Stimulated activated CD8-positive, alpha-beta memory T cell treated with anti-CD3 and anti-CD28 coated beads, Interleukin-2, amount 100 ng/mL, for 1 hour (primary cell): ENCODE measurements around the gene PCDH7.

ENCODE experiments used
- DNase-seq, 2 donors: peaks; one replicate each; pipeline ENCODE4 v3.0.0-alpha.2; 2020; ENCODE audit warnings: low read depth in 2 of 2

Gene PCDH7, protein sequence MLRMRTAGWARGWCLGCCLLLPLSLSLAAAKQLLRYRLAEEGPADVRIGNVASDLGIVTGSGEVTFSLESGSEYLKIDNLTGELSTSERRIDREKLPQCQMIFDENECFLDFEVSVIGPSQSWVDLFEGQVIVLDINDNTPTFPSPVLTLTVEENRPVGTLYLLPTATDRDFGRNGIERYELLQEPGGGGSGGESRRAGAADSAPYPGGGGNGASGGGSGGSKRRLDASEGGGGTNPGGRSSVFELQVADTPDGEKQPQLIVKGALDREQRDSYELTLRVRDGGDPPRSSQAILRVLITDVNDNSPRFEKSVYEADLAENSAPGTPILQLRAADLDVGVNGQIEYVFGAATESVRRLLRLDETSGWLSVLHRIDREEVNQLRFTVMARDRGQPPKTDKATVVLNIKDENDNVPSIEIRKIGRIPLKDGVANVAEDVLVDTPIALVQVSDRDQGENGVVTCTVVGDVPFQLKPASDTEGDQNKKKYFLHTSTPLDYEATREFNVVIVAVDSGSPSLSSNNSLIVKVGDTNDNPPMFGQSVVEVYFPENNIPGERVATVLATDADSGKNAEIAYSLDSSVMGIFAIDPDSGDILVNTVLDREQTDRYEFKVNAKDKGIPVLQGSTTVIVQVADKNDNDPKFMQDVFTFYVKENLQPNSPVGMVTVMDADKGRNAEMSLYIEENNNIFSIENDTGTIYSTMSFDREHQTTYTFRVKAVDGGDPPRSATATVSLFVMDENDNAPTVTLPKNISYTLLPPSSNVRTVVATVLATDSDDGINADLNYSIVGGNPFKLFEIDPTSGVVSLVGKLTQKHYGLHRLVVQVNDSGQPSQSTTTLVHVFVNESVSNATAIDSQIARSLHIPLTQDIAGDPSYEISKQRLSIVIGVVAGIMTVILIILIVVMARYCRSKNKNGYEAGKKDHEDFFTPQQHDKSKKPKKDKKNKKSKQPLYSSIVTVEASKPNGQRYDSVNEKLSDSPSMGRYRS (N-terminal part only)

DNA sequence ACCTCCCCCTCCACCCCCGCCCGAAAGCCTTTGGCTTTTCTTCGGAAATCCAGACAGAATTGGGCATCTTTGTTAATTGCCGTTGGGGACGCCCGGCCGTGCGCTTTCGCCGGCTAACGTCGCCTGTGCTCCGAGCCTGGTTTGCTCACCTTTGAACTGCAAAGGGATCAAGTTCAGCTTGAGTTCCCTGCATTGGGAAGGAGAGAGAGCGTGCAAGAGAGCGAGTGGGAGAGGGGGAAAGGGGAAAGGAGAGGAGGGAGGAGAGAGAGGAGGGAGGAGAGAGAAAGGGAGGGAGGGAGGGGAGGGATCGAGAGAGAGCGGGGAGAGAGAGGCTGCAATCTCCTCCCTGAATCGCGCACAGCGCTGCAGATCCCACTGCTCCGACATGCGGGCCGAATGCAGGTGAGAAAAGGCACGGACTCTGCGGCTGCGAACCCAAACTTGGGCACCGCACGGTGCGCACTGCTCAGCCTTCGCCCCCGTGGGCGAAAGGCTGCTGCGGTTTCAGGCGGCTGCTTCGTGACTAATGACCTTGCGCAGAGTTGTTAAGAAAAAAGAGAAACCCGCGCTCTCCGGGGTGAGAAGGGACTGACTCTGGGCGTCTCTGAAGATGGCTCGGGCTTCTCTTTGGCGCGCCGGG, at the start of gene PCDH7:
TSS of gene PCDH7 (plus strand) at position 349 of the 640 bp plus-strand sequence. CDS start 1,054 bp downstream, outside the sequence.
- DNase-seq: no peak

DNA sequence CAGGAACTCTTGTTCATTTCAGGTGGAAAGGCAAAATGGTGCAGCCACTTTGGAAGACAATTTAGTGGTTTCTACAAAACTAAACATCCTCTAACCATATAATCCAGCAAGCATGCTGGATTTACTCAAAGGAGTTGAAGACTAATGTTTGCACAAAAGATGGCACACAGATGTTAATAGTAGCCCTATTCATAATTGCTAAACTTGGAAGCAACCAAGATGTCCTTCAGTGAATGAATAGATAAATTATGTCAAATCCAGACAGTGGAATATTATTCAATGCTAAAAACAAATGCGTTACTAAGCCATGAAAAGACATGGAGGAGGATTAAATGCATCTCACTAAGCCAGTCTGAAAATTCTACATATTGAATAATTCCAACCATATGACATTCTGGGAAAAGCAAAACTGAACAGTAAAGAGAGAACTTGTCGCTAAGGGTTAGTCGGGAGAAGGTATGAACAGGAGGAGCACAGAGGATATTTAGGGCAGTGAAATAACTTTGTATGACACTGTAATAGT, 48.2 kb upstream of the PCDH7 start:
- no peak for DNase-seq

DNA sequence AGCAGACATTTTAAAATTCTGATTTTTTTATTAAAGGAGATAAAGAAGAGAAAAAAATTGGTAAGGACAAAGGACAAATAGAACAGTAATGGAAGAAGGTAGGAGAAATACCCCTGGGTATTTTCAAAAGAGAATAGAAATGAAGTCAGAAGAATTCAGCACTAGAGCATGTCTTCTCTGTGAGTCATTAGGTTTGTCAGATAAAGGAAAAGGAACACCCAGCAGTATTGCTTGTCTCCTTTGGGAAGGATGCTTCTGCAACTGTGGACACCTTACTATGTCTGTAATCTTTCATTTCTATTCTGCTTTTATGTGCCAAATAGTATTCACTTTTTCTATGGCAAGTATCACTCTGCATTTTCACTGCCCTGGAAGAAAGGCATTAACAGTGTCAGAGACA, 24.0 kb upstream of the PCDH7 start:
- no peak for DNase-seq

DNA sequence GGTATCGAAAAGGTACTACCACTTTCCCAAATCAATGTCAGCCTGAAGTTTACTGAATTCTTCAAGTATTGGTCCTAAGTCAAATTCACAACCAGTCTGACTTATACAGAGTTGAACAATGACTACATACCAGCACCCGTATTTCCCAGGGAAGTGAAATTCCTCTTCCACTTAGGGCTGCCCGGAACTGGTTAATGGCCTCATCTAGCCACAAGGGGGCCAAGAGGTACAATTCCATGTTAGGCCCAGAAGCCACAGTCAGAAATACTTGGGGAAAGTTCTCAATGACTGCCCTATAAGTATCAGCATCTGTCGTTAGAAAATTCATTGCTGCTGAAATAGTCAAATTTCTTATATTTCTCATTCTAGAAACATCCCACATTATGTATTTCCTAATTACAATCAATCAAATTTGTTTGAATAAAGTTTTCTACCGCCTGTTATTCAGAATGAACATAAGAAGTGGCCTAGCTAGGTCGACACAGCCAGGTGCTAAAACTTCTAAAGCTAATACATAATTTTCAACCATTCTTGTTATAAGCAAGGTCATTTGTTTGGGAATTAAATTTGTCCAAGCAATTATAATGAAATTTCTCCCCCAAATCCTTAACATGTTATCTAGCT, 5.6 kb upstream of the PCDH7 start:
- DNase-seq: no peak

DNA sequence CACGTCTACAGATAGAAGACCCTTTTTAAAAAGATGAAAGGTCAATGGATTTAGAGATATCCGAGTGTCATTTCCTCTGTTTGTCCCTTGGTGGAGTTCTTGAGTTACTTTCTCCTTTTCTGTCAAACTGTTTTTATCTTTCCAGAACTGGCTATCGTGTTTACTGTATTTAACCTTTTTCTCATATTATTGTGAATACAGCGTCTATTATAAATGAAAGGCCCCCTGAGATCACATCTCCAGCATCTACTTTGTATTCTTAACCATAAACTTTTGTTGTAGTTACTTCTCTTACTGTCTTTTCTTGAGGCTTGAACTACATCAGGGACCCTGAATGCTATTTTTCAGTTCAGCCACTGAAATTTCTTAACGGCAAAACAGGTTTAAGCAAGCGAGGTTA, 4.0 kb upstream of the PCDH7 start:
- no peak for DNase-seq

DNA sequence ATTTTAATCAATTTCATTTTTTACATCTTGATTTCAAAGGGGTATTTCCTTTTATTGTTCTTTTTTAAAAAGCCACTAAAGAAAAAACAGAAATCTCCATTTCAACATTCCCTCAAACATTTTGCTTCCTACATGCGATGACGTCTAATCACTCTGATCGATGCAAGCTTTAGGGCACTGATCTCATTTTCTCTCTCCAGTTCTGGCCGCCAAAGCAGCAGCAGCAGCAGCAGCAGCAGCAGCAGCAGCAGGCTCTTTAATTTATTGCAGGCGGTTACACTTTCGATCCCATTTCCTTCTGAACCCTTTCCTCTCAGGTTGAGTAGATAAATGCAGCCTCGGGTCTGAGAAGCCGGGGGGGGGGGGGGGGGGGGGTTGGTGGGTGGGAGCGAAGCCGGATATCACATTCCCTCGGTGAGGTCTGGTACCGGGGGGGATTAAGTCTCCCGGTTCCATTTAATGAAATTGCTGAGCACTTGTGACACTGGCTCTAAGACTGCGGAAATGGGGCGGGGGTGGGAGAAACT, 3.4 kb upstream of the PCDH7 start:
- no peak for DNase-seq

DNA sequence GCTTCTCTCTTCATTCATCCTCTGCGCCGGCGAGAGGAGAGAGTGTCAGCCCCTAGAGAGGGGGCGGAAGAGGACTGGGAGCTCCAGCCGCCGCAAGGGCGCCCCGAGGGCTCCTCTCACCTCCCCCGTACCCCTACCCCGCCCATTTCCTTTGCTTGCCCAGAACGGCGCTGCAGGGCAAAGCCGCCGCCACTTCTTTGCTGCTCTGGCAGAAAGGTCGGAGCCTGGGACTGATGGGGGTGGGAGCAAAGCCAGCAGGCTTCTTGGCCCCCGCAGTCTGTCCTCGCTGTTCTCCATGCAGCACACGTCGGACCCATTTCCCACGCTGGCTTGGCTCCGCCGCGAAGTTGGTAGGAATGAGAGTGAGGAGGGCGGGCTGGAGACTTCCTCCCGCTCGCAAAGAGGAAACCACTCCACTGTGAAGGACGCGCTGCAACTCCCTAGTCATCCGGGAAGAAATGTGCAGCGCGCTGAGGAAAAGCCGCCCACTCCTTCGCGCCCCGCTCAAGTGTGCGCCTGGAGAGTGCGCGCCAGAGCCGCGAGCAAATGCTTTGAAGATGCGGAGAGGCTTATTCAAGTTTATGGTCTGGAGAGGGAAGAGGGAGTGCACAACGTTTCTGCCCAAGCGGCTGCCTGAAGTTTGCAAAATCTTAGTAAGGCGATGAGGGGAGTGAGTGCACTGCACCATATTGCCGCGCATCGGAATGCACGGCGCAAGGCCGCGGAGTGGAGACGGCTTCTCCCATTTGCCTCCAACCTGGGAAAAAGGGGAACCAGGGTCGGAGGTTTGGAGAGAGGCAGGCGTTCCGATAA, 2.8 kb upstream of the PCDH7 start:
- DNase-seq: no peak

DNA sequence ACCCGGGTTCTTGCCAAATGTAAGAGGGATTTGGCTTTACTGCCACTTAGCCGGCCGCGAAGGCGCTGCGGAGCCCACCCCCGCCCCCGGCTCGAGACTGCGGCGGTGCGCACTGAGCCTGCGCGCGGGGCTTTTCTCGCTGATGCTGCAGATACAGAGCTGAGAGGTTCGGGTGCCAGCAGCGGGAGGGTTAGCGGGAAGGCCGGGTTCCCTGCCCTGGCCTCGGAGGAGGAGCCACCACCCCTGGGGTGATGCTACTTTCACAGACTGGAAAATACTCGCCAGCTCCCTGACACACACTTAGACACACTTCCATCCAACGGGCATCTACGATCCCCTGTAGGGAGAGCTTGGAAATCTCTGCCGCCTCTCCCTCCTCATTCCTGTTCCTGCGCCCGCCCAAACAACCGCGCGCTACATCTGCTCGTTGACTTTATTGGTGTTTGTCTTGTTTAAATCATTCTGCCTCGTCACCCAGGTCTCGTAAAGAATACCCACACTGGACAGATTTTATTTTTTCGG, 2.1 kb upstream of the PCDH7 start:
- DNase-seq: no peak

DNA sequence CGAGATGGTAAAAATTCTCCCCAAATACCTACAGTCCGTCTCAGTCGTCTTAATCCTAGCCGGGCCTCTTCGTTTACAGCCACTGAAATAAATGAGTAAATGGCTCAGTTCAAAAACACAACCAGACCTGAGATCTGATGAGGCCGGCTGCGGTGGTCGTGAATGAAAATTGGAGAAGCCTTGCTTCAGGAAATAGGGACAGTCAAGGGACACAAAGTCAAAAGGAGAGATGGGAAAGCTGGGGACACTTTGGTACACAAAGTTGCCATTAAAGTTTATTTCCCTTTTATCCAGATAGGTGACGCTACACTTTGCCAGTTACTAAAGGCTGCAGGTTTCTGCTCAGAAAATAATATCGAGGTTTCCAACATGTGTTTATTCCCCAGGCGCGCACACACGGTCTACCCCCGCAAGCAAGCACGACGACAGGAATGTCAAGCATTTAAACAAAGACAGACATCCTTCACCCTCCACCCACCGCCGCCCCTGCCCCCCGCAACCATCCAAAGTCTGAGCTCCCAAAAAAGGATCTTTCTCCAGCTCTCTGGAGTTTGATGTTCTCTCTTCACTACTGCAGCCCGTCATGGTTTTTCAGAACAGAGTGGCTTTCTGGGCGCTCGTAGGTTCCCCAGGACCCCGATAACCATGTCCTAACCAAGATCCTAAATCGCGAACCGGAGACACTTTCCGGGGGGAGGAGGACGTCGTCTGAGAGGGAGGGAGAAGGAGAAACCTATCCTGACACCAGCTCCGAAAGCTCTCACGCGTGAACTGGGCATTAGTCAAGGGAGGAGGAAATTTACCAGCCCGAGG, 1.3 kb upstream of the PCDH7 start:
- no peak for DNase-seq

DNA sequence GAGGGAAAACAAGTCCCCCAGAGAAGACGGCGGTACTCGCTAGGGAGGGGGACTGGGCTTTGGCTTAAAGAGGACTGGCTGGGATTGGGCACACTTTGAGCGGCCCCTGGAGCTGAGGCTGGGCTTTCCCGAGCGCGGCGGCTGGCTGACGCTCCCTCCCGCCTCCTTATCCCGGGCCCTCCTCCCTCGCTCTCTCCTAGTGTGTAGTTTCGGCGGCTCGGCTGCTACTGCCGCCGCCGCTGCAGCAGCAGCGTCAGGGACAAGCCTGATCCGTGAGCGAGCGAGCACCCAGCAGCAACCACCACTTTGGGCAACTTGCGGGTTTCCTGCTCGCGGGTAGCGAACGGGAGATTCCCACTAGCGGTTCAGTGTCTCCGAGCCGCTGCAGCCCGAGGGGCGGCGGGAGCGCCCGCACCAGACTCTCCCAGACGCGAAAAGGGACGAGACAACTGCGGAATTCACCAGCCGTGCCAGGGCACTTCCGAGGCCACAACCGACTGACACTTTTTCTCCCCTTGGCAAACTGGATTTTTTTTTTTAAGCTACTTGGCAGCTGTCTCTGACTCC, 632 bp upstream of the PCDH7 start:
- DNase-seq: no peak

DNA sequence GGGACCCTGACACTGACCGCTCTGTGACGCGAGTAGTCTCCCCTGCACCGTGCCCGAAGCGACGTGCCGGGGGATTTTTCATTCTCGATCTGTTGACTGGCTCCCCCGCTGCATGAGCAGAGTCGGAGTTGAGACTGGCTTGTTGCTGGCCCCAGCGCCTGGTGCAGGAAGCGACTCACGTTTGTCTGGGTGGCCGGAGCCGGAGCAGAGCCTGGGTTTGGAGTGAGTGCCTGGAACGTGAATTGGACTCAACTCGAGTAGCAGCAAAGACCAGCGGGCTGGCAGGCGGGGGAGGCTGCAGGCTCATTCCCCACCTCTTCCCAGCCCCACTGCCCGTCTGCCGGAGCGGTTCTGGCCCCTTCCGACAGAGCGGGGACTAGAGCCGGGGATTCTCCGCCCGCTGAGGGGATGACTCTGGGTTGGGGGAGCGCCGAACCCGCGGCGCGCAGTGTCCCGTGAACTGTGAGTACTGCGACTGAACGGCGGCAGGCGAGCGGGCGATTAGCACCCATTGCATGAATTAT, 554 bp downstream of the PCDH7 start:
- no peak for DNase-seq

DNA sequence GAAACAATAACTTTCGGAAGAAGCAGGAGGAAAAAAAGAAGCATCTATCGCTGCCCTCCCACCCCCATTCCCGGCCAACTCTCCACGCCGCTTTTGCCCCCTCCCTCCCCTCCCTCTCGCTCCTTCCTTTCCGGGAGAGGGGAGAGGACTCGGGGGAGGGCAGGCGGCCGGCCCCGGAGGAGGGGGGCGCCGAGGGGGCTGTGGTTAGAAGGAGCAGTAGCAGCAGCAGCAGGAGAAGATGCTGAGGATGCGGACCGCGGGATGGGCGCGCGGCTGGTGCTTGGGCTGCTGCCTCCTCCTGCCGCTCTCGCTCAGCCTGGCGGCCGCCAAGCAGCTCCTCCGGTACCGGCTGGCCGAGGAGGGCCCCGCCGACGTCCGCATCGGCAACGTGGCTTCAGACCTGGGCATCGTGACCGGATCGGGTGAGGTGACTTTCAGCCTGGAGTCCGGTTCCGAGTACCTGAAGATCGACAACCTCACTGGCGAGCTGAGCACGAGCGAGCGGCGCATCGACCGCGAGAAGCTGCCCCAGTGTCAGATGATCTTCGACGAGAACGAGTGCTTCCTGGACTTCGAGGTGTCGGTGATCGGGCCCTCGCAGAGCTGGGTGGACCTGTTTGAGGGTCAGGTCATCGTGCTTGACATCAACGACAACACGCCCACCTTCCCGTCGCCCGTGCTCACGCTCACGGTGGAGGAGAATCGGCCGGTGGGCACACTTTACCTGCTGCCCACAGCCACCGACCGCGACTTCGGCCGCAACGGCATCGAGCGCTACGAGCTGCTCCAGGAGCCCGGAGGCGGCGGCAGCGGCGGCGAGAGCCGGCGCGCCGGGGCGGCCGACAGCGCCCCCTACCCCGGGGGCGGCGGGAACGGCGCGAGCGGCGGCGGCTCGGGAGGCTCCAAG, 1.3 kb downstream of the PCDH7 start:
- DNase-seq: no peak

DNA sequence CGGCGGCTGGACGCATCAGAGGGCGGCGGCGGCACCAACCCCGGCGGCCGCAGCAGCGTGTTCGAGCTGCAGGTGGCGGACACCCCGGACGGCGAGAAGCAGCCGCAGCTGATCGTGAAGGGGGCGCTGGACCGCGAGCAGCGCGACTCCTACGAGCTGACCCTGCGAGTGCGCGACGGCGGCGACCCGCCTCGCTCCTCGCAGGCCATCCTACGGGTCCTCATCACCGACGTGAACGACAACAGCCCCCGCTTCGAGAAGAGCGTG, 1.9 kb downstream of the PCDH7 start:
- no peak for DNase-seq

DNA sequence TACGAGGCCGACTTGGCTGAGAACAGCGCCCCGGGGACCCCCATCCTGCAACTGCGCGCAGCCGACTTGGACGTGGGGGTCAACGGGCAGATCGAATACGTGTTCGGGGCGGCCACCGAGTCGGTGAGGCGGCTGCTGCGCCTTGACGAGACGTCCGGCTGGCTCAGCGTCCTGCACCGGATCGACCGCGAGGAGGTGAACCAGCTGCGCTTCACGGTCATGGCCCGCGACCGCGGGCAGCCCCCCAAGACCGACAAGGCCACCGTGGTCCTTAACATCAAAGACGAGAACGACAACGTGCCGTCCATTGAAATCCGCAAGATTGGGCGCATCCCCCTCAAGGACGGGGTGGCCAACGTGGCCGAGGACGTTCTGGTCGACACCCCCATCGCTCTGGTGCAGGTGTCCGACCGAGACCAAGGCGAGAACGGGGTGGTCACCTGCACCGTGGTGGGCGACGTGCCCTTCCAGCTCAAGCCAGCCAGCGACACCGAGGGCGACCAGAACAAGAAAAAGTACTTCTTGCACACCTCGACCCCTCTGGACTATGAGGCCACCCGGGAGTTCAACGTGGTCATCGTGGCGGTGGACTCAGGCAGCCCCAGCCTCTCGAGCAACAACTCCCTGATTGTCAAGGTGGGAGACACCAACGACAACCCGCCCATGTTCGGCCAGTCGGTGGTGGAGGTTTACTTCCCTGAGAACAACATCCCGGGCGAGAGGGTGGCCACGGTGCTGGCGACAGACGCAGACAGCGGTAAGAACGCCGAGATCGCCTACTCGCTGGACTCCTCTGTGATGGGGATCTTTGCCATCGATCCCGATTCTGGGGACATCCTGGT, 2.4 kb downstream of the PCDH7 start:
- no peak for DNase-seq

DNA sequence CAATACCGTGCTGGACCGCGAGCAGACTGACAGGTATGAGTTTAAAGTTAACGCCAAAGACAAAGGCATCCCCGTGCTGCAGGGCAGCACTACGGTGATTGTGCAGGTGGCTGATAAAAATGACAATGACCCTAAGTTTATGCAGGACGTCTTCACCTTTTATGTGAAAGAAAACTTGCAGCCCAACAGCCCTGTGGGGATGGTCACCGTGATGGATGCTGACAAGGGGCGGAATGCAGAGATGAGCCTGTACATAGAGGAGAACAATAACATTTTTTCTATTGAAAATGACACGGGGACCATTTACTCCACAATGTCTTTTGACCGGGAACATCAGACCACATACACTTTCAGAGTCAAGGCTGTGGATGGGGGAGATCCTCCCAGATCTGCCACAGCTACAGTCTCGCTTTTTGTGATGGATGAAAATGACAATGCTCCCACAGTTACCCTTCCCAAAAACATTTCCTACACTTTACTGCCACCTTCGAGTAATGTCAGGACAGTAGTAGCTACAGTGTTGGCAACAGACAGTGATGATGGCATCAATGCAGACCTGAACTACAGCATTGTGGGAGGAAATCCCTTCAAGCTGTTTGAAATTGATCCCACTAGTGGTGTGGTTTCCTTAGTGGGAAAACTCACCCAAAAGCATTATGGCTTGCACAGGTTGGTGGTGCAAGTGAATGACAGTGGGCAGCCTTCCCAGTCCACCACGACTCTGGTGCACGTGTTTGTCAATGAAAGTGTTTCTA, 3.2 kb downstream of the PCDH7 start:
- no peak for DNase-seq

DNA sequence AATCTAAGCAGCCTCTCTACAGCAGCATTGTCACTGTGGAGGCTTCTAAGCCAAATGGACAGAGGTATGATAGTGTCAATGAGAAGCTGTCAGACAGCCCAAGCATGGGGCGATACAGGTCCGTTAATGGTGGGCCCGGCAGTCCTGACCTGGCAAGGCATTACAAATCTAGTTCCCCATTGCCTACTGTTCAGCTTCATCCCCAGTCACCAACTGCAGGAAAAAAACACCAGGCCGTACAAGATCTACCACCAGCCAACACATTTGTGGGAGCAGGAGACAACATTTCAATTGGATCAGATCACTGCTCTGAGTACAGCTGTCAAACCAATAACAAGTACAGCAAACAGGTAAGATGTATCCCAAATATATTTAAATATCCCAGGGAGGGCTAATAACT, 4.1 kb downstream of the PCDH7 start:
- DNase-seq: no peak
